ENCODE results near the gene PCDHGC5. TPM values are rescaled to one million over a fixed set of nuclear protein-coding genes. Genes with fewer than 3 reads are reported as not detected.

PCDHGC5 gene
- polyA plus RNA-seq, 1 donor from 2014 or later = not detected

GRCh38 chr5:141513627-141514329 lies 24.9 kb downstream of the PCDHGC5 start:
- H3K27ac Mint-ChIP-seq = peak overlapping the region in 2 of 3 donors; percentile 79 to 95
- peaks cover 36 to 54% (median 46%) of the 10 kb centered on the region in 3 donors for H3K4me1 Mint-ChIP-seq
- H3K4me3 Mint-ChIP-seq = peak overlapping the region; percentile 89 to 90 (median 89)
- H3K27me3 Mint-ChIP-seq = peaks cover 2% of the 10 kb centered on the region
- no peaks in the 10 kb centered on the region for H3K36me3 Mint-ChIP-seq
- H3K9me3 Mint-ChIP-seq = no peaks in the 10 kb centered on the region

- no peaks in the 10 kb centered on the region for H3K9me3 Mint-ChIP-seq
- peaks cover 2% of the 10 kb centered on the region for H3K27me3 Mint-ChIP-seq
- H3K36me3 Mint-ChIP-seq = no peaks in the 10 kb centered on the region
- peak overlapping the region in 2 of 3 donors; percentile 63 to 79 for H3K27ac Mint-ChIP-seq
- H3K4me1 Mint-ChIP-seq = peaks cover 32 to 48% (median 42%) of the 10 kb centered on the region in 3 donors
- peak overlapping the region; percentile 89 to 90 (median 89) for H3K4me3 Mint-ChIP-seq
Measured at GRCh38 chr5:141514330-141515133, 25.7 kb downstream of the PCDHGC5 start.

DNA sequence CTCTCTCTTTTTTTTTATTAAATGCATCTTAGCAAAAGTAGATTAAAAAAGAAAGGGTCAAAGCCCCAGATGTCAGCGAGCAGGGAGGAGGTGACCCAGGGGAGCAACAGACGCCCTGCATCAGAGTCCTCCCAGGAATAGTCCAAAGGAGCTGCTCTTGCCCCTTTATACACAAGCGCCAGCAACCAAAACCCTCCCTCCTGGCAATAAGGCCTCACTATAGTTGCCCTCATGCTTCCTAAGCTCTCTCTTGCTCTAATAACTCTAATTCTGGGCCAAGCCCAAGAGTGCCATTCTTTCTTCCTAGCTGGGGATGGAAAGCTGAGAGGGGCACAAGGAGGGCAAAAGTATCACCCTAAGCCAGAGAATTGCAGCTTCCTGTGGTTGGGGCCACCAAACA lies 26.3 kb downstream of the PCDHGC5 start:
- H3K27ac Mint-ChIP-seq = peak overlapping the region in 1 of 3 donors; percentile 38
- peaks cover 2% of the 10 kb centered on the region for H3K27me3 Mint-ChIP-seq
- peak overlapping the region; percentile 29 to 54 (median 52) for H3K4me3 Mint-ChIP-seq
- H3K4me1 Mint-ChIP-seq = peaks cover 28 to 42% (median 36%) of the 10 kb centered on the region in 3 donors
- peaks cover 5% of the 10 kb centered on the region for H3K36me3 Mint-ChIP-seq
- no peaks in the 10 kb centered on the region for H3K9me3 Mint-ChIP-seq

DNA sequence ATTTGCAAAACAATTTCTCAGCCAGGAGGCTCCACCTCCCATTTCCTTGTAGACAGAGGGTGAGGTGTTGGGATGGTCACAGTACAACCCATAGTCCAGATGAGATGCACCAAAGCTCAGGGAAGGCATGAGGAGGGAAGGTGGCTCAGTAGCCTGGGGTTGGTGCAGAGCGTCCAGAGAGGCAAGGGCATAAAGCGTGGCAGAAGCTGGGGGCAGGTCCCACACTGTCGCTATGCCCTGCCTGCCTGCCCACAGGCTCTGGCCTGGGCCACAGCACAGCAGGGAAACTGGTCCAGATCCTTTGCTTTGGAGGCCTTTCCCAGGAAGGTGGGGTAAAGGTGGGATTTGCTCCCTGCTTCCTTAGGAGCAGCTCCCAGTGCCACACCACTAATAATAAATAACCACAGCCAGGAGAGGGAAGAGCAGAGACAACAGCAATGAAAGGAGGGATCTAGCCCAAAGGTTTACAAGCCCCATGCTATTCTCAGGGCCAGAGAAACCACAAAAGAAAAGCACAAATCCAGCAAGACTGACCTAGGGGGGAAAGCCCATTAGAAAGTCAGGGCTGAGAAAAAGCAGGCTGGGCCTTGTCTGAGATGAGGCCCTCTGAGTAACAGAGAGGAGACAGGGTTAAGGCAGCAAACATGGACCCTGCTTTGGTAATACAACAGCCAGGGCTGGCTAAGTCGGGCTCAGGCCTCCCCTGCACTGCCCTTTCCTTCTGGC lies 27.2 kb downstream of the PCDHGC5 start:
- peaks cover 21 to 36% (median 28%) of the 10 kb centered on the region in 3 donors for H3K4me1 Mint-ChIP-seq
- peaks cover 8% of the 10 kb centered on the region for H3K36me3 Mint-ChIP-seq
- H3K4me3 Mint-ChIP-seq = peak overlapping the region in 1 of 4 donors; percentile 43
- no peak overlapping the region for H3K27ac Mint-ChIP-seq
- no peaks in the 10 kb centered on the region for H3K9me3 Mint-ChIP-seq
- peaks cover 2% of the 10 kb centered on the region for H3K27me3 Mint-ChIP-seq

GRCh38 chr5:141516672-141517025 lies 27.8 kb downstream of the PCDHGC5 start:
- Mint-ChIP-seq H3K27me3 (peaks cover 2% of the 10 kb centered on the region), H3K9me3 (no peaks in the 10 kb centered on the region), H3K4me3 (no peak overlapping the region), H3K4me1 (peaks cover 16 to 31% (median 23%) of the 10 kb centered on the region in 3 donors), H3K27ac (peak overlapping the region in 1 of 3 donors; percentile 4), H3K36me3 (peaks cover 8% of the 10 kb centered on the region)

GRCh38 chr5:141517312-141517711 lies 28.4 kb downstream of the PCDHGC5 start:
- Mint-ChIP-seq H3K36me3 (peaks cover 8% of the 10 kb centered on the region), H3K4me1 (peaks cover 17 to 31% (median 23%) of the 10 kb centered on the region in 3 donors), H3K27me3 (peaks cover 2% of the 10 kb centered on the region), H3K27ac (peak overlapping the region in 1 of 3 donors; percentile 4), H3K9me3 (no peaks in the 10 kb centered on the region), H3K4me3 (no peak overlapping the region)

- peaks cover 8% of the 10 kb centered on the region for H3K36me3 Mint-ChIP-seq
- peaks cover under 1% of the 10 kb centered on the region for H3K27me3 Mint-ChIP-seq
- peak overlapping the region in 1 of 3 donors; percentile 28 for H3K27ac Mint-ChIP-seq
- no peak overlapping the region for H3K4me3 Mint-ChIP-seq
- no peaks in the 10 kb centered on the region for H3K9me3 Mint-ChIP-seq
- peaks cover 22 to 32% (median 23%) of the 10 kb centered on the region in 3 donors for H3K4me1 Mint-ChIP-seq
Measured at GRCh38 chr5:141517880-141518617, 29.2 kb downstream of the PCDHGC5 start.

DNA sequence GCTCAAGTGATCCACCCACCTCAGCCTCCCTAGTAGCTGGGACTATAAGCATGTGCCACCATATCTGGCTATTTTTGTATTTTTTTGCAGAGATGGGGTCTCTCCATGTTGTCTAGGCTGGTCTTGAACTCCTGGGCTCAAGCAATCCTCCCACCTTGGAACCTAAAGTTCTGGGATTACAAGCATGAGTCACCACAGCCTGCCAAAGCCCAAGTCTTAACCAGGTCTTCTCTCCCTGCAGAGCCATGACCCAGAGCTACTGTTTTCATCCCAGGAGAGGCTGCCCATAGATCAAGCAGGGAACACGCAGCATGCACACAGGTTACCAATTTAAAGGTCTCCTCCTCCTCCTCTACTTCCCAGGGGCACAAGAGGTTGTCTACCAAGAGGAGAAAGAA lies 29.7 kb downstream of the PCDHGC5 start:
- Mint-ChIP-seq H3K27ac (peak overlapping the region in 1 of 3 donors; percentile 28), H3K27me3 (no peaks in the 10 kb centered on the region), H3K4me1 (peaks cover 21 to 31% (median 22%) of the 10 kb centered on the region in 3 donors), H3K4me3 (peak overlapping the region in 1 of 4 donors; percentile 15), H3K9me3 (no peaks in the 10 kb centered on the region), H3K36me3 (peaks cover 8% of the 10 kb centered on the region)

DNA sequence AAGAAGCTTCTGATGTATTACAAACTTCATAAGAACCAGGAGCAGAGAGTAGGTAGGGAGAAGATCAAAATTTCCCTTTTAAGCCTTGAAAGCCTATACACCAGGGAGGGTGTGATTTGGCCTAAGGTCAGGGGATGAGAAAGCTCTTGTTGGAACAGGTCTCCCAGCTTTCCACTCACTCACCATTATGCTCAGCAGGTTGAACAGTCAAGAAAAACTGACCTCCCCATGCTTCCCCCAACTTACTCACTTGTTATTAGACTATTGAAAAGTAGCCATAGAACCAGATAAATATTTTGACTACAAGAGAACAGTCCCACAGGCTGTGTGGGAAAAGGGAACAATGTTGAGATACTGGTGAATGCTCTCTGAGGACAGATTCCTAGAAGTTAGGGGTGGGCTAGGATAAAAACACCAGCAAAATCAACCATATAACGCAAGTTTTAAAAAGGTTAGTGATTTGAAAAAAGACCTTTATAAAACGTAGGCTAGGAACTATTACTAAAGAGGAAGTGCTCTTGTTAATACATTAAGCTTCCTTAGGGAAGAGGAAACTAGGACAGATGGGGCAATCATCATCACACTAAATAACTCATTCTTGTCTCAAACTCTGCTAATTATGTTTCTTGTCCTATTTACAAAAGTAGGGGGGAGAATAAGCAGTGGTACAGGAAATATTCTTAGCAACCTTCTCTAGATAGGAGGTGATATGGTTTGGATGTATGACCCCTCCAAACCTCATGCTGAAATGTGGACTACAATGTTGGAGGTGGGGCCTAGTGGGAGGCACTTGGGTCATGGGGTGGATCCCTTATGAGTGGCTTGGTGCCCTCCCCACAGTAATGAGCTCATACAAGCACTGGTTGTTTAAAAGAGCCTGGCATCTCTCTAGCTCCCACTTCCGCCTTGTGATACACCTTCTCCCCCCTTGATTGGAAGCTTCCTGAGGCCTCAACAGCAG lies 31.0 kb downstream of the PCDHGC5 start:
- peak overlapping the region in 1 of 3 donors; percentile 18 for H3K27ac Mint-ChIP-seq

GRCh38 chr5:141521244-141521781 lies 32.4 kb downstream of the PCDHGC5 start:
- H3K27me3 Mint-ChIP-seq = no peaks in the 10 kb centered on the region
- H3K4me3 Mint-ChIP-seq = no peak overlapping the region
- no peaks in the 10 kb centered on the region for H3K9me3 Mint-ChIP-seq
- no peak overlapping the region for H3K27ac Mint-ChIP-seq
- peaks cover 17 to 18% (median 18%) of the 10 kb centered on the region in 3 donors for H3K4me1 Mint-ChIP-seq
- H3K36me3 Mint-ChIP-seq = peaks cover 14% of the 10 kb centered on the region

More for the DNA sequence above, 31.0 kb downstream of the PCDHGC5 start:
- Mint-ChIP-seq H3K4me1 (peaks cover 20 to 27% (median 22%) of the 10 kb centered on the region in 3 donors), H3K9me3 (no peaks in the 10 kb centered on the region), H3K36me3 (peaks cover 12% of the 10 kb centered on the region), H3K27me3 (no peaks in the 10 kb centered on the region), H3K4me3 (no peak overlapping the region)

DNA sequence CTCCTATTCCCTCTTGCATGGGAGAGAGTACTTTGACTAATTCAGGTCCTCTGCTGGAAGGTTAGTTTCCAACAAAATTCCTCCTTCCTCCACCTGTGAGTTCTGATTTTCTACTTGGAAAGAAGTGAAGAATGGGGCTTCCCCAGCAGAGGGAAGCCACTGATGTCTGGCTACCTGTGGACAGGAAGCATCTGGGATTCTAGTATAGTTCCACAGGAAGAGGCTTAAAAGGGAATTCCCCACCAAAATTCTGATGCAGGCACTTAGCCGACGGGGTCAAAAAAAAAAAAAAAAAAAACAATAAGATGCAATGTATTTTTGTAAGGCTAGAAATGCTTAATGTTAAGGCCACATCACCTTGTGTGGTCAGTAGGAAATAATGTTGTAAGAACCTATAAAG lies 33.4 kb downstream of the PCDHGC5 start:
- Mint-ChIP-seq H3K4me1 (peaks cover 16 to 18% (median 17%) of the 10 kb centered on the region in 3 donors), H3K27ac (peak overlapping the region in 2 of 3 donors; percentile 48 to 80), H3K27me3 (no peaks in the 10 kb centered on the region), H3K36me3 (peaks cover 14% of the 10 kb centered on the region), H3K4me3 (peak overlapping the region in 1 of 4 donors; percentile 39), H3K9me3 (no peaks in the 10 kb centered on the region)

DNA sequence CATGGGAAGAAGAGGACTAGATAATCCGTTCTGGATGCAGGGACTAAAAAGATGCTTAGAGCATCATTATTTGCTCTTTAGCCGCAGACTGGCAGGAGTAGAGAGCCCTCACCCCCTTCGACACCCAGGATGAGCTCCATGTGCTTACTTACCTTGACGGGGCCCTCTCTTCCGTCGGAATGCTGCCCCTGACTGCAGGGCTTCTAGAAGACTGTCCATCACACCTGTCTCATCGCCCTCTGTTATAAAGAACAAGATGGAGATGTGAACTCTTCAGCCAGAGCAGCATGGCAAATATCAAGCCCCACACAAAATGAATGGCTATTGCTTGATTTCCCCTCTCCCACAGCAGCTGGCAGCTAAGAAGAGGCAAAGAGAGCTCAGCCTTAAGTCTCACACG lies 35.1 kb downstream of the PCDHGC5 start:
- no peaks in the 10 kb centered on the region for H3K9me3 Mint-ChIP-seq
- no peak overlapping the region for H3K4me3 Mint-ChIP-seq
- H3K36me3 Mint-ChIP-seq = peaks cover 16% of the 10 kb centered on the region
- no peaks in the 10 kb centered on the region for H3K27me3 Mint-ChIP-seq
- peaks cover 16 to 26% (median 17%) of the 10 kb centered on the region in 3 donors for H3K4me1 Mint-ChIP-seq
- peak overlapping the region in 2 of 3 donors; percentile 50 to 88 for H3K27ac Mint-ChIP-seq
